Measurements from ENCODE around the gene ARID1B.
A peak's percentile ranks its signal among the peaks of the same experiment; 100 is the strongest.

Gene ARID1B

DNA sequence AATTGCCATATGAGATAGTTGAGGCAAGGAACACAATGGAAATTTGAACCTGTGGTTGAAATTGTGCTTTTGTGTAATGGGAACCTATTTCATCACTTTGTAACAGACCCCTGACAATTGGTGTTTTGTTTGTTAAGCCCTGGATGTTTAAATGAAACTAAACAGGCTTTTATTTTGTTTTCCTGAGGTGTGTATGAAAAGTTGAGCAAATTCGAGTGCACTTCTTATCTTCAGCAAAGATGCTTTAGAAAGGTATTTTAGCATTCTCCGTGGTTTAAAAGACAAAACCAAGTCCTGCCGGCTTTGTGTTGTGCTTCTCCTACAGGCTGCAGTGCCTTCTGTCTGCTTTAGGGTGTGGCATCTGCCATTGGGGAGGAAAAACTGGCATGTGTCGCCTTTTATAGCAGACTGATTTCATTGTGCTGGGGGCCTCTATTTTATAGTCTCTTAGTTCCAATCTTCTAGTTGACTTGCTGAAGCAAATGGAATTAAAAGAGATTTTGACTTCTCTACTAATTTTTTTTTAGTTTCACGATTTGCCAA, 2.2 kb upstream of the ARID1B start:
- no peak for DNase-seq

DNA sequence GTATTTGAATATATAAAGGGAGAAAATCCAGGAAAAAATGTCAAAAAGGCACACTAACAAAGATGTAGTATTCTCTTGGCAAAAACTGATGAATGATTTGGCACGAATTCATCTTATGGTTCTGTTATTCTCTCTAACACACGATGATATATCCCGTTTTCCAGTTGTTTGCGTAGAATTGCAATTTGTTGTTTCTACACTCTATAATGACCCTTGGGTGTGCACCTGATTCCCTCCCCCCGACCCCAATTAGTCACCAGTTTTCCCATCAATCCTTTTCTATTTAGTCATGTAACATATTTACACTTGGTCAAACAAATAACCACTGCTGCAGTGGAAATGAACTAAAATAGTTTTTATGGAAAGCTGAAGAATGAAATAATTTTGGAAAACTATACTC, 1.5 kb upstream of the ARID1B start:
- no peak for DNase-seq

DNA sequence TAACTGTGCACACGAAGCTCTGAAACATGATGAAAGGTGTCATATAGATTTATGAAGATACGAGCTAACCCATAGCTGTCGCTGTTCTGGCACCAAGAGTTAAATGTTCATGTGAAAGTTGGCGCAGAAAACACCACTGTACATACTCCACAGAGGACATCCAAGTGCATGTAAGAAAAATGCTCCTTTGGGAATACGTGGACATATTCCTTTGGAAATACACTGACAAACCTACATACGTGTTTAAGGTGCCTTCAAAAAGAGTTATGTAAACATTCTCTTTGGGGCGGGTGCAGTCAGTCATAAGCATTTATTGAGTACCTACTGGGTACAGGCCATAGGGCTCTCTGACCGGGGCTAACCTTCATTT, 723 bp upstream of the ARID1B start:
- DNase-seq = peak in 1 of 2 donors; percentile 56

DNA sequence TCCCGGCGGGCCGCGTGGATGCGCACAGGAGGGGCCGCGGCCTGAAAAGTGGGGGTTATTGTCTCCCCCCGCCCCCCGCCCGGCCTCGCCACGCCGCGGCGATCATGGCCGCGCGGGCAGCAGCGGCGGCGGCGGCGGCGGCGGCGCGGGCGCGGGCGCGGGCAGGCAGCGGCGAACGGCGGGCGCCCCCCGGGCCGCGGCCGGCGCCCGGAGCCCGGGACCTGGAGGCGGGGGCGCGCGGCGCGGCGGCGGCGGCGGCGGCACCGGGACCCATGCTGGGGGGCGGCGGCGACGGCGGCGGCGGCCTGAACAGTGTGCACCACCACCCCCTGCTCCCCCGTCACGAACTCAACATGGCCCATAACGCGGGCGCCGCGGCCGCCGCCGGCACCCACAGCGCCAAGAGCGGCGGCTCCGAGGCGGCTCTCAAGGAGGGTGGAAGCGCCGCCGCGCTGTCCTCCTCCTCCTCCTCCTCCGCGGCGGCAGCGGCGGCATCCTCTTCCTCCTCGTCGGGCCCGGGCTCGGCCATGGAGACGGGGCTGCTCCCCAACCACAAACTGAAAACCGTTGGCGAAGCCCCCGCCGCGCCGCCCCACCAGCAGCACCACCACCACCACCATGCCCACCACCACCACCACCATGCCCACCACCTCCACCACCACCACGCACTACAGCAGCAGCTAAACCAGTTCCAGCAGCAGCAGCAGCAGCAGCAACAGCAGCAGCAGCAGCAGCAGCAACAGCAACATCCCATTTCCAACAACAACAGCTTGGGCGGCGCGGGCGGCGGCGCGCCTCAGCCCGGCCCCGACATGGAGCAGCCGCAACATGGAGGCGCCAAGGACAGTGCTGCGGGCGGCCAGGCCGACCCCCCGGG, 637 bp downstream of the ARID1B start:
- peak; percentile 62 to 71 for DNase-seq

DNA sequence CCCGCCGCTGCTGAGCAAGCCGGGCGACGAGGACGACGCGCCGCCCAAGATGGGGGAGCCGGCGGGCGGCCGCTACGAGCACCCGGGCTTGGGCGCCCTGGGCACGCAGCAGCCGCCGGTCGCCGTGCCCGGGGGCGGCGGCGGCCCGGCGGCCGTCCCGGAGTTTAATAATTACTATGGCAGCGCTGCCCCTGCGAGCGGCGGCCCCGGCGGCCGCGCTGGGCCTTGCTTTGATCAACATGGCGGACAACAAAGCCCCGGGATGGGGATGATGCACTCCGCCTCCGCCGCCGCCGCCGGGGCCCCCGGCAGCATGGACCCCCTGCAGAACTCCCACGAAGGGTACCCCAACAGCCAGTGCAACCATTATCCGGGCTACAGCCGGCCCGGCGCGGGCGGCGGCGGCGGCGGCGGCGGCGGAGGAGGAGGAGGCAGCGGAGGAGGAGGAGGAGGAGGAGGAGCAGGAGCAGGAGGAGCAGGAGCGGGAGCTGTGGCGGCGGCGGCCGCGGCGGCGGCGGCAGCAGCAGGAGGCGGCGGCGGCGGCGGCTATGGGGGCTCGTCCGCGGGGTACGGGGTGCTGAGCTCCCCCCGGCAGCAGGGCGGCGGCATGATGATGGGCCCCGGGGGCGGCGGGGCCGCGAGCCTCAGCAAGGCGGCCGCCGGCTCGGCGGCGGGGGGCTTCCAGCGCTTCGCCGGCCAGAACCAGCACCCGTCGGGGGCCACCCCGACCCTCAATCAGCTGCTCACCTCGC, 1.5 kb downstream of the ARID1B start:
- peak; percentile 24 to 52 for DNase-seq

DNA sequence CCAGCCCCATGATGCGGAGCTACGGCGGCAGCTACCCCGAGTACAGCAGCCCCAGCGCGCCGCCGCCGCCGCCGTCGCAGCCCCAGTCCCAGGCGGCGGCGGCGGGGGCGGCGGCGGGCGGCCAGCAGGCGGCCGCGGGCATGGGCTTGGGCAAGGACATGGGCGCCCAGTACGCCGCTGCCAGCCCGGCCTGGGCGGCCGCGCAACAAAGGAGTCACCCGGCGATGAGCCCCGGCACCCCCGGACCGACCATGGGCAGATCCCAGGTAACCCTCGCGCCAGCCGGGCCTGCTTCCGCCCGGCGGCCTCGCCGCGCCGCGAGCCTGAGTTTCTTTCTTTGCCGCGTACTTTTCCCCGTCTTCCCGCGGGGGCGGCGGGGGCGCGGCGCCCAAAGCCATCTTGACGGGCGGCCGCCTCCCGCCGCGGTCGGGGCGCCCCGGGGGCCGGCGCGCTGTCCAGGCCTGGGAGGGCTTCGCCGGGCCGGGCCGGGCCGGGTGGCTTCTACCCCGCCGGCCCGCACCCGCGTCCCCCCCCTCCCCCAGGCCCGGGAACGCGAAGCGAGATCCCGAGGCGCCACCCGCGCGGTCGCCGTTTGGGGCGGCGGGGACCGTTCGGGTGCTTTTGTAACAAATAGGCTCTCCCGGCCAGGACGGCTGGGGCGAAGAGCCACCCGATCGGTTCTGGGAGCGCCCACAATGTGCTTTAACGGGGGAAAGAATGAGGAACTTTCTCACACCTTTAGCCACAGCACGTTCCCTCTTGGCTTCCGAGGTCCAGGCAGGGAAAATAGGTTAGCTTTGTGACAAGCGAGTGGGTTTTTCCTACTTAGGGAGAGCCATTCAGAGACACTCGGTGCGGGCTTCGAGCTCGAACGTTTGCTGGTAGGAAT, 2.3 kb downstream of the ARID1B start:
- peak; percentile 20 to 59 for DNase-seq

DNA sequence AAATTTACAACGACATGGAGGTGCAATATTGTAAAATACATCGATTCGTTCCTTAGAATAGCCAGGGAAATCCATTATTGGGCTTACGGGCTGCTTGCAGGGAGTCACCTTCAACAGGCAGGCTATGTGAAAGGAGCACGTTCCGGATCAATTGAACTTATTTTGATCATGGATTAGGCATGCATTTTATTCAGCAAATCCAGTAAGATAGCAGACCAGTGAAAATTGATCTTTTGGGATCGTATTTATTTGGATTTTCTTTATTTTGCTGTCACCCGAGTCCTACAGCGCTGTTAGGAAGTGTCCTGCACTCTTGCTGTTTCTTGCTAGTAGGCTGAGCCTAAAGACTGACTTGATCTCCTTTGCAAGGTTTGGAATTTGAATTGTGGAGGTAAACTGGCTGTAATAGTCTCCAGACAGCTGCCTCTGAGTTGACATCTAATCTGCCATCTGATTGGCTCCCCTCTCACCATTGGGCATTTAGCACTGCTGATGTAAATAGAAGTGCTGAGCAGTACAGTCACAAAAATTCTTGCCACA, 3.0 kb downstream of the ARID1B start:
- peak; percentile 70 to 84 for DNase-seq

DNA sequence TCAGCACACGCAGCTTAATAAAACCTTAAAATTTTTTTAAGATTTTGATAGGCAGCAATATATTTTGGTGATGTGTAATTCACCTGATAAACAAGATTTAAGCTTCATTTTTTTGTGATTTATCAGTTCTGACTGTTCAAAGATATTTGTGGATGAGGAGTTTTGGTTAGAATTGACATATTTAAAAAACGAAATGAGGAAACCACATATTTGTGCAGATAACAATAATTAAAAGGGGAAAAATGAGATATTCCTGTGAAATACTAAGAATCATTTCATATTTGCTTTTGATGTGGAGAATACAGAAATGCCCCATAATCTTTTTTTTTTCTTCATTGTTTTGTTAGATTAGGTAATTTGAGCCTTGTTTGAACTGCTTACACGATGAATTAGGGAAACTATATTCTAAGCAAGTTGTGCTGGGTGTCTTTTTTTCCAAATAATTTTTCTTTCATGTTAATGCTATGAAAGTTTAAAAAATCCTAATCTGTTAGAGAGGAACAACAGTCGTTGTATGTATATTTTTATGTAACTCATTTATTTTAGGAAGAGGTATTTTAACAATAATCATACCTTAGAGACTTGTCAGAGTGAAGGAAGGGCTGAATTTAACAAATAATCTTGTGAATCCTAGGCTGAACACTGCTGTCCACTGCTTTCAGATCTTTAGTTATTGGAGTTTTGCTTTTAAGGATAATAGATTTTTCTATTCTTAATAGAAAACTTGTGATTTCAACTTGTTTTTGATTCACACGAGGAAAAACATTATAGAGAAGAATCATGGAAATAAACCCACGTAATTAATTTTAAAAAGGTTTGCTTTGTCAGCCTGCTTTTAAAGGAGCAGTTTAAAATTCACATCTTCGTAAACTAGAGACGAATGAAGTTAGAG, 4.0 kb downstream of the ARID1B start:
- DNase-seq = peak in 1 of 2 donors; percentile 9

DNA sequence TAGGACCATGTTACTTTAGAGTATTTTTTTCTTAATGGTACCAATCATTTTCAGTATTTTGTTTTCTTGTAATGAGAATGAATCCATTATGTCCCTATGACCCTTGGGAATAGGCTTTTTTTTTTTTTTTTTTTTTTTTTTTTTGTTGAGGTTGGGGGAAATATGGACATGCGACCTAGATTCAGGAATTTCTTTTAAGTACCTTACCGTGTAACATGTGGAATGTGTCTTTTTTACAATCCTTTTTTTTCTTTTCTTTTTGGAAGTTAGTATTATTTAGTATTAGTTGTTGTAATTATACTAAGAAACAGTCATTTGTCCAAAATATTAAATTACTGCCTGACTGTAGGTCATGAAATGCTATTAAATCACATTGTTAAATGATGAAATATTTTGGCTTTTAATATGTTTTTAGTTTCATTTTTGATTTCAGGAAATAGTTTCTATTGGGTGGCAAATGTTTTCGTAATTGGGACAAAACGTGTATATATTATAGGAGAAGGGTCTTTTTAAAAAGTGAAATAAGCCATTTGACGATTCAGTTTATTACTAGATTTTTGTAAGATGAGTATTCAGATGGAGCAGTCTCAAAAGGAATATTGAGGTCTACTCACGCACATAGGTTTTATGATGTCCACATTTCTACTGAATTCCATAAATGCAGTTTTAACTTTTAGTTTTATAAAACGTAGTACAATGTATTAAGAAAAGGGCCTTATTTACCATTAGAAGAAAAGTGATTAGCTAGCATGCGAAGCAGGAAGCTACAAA, 4.9 kb downstream of the ARID1B start:
- DNase-seq = peak in 1 of 2 donors; percentile 46

DNA sequence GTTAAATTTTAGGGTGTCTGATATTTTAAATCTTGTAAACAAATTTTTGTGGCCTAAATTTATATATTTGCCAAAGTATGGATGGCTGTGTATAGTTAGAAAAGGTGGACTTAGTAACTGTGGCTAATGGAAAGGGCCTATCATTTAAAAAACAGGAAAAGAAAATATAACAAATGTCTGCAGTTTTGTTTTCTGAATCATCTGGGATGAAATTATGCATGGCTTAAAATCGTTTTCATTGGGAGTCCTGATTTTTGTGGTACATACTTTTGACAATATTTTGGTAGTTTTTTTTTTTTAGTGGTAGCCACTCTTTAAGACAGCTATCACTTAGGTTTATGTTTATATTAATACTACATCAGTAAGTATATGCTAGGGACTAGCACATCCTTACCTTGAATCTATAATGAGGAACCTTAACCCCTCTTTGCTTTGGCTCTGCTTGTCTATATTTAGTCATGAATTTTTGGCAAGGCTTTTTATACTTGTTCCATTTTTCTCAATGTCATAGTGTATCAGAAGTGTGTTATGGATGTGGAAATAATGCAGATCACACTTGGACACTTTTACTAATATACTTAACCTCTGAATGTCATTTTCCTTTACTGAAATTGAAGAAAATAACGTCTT, 5.6 kb downstream of the ARID1B start:
- DNase-seq = no peak

DNA sequence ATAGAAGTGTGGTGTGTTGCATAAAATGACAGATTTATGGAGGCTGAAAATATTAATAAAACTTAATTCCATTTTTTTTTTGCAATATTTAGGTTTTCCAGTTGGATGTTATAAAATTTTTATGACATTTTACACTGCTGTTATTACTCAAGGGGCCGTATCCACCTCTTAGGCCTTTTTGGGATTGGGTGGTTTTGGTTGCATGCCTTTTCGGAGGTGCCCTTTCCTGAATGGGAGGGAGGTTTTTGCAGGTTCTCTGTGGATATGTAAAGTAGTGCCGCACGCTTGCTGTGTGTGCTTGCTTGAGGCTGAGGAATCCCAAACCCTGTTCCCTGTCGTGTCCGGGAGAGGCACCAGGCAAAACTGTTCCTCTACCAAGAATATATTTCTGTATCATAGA, 6.8 kb downstream of the ARID1B start:
- DNase-seq = no peak

DNA sequence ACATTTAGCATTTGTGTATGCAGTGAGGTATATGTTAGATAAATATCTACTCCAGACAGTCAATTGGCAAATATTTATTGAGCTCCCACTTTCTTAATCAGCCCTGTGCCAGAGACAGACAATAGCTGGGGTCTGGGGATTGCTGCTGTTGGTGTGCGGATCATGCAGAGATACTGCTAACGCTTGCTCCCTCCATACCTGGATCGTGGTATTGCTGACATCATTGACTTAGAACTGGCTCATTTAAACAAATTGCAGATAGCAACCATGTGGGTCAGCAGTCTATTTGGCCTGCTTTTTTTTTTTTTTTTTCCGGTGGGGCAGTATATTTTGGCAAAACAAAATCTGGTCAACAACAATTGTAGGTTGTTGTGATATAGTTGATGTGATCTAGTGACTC, 9.5 kb downstream of the ARID1B start:
- no peak for DNase-seq

DNA sequence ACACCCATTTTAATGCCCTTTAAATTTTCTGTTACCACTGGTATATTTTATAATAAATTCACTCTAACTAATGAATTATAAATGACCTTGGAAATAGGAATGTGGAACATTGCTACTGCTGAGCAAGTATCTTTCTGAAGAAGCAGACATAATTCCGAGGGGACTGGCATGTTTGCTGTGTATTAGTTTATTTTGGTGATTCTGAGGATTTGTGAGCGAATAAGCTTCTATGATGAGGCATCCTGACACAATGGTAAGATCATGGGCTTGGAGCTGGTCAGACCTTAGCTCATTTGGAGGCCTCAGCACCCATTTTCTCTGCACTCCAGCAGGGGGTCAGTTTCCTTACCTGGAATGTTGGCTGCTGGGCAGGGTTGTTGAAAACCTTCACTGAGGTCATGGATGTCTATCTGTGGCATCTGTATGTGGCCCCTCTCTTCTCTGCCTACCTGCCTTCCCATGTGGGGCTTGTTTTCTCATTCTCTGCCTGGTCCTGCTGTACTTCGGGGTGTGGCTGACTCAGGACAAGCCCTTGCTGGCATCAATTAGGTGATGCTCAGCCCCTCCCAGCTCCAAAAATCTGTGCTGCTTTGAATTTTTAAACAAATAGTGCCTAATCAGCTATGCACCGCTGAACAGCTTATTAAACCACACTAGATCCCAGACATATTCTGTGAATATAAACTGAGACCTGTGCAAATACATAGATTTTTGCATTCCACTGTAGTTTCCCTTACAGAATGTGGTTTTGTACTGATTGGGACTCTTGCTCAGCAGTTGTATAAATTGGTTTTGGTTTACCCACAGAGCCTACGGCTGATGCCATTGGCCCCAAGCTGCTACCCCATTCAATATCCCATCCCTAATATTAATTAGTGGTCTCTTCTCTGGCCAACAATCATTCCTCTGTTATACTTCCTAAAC, 10.7 kb downstream of the ARID1B start:
- no peak for DNase-seq

DNA sequence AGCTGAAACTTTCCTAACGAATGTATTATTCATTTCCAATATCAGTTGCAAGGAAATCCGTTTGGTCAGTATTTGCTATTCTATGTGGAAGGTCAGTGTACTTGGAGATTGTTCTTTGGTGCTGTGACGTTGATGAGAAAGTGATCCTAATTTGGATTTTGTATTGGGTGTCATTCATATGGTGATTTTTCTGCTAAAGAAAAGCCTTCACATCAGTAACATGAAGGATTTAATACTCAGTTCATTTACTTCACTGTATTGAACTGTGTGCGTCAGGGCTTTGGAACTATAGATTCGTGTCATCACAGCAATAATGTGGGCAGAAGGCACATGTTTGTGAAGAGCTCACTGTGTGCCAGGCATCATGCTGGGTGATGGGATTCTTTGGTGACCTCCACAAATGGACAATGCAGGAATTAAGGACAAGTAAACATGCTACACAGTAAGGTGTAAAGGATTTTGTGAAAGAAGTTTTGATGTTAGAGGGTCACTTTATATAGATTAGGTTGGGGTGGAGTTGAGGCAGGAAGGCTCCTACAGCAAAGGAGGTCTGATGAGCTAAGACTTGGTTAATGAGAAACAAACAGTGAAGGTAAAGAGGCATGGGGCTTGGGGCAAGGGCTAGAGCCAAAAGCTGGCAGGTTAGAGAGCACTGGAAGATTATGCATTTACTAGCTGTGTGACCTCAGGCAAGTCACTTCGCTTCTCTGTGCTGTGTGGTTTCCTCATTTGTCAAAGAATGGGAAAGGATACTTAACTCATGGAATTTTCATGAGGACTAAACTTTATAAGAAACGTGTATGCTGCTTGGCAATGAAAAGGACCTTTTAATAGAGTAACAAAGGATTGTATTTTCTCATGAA, 12.1 kb downstream of the ARID1B start:
- DNase-seq = no peak

DNA sequence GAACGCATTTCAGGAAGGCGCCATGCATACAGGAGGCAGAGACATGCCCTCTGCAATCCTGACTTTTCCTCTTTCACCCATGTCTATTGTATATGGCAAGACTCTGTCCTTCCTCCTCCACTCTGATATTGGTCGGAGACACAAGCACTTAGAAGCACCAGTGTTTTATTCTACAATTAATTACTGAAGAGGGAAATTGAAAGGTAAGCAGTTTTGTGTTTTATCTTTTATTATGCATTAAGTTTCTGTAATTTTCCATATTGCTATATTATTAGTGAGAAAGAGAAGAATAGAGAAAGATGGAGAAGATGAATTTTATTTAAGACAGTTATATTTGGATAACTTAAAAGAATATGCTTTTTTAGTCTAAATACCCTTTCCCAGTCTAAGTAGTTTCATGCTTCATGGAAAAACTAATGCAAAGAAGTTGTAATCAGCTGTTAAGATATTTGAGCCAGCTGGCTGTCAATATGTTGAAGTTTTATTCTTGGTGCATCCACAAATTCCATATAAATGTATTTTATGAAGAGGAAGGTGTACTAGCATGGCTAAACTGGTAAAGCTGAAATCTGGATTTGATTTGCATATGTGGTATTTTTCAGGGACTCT, 13.6 kb downstream of the ARID1B start:
- DNase-seq = no peak

DNA sequence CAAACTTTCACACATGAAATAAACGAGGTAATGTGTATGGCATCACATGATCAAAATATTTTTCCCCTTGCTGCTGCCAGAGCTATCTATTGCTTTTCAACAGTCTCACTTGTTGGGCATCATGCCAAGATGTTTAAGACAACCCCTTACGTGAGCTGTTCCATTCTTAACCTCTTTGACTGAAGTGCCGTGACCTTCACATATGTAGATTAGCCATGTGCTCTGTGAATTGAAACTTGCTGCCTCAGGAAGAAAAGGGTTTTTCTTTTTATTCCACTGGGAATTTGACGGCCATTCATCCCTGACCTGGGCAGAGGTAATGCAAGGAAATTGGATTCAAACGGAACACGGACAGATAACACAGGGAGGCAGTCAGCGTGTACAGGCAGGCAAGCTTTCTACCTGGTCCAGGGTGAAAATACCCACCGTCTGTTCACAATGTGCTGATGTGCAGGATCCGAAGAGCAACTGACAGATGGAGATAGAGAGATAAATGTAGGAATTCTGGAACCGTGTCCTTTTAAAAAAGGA, 14.2 kb downstream of the ARID1B start:
- peak in 1 of 2 donors; percentile 46 for DNase-seq

DNA sequence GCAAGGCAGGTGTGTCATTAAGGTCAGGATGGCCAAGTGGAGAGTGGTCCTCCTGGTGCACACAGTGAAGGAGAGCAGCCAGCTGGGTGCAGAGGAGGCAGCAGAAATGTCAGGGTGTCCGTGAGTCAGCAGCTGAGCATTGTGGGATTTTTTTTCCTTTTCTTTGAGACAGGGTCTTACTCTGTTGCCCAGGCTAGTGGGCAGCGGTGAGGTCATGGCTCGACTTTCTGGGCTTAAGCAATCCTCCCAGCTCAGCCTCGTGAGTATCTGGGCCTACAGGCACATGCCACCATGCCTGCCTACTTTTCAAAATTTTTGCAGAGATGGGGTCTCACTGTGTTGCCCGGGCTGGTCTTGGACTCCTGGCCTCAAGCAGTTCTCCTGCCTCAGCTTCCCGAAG, 16.0 kb downstream of the ARID1B start:
- no peak for DNase-seq
